ENCODE measurements around the gene DACH1. TPM values are rescaled to one million over a fixed set of nuclear protein-coding genes. Genes with fewer than 3 reads are reported as not detected.

Gene DACH1
- polyA plus RNA-seq, 3 donors, result 0.03 to 0.69 (median 0.26) TPM

GRCh38 chr13:71864986-71865873, 1.8 kb downstream of the DACH1 start:
- Histone ChIP-seq H4K20me1 (ENCODE audit: insufficient read depth, low read length) (no peaks in the 10 kb centered on the region), H3K36me3 (replicated peaks in 1 of 2; ENCODE audit: control insufficient read depth in 1 of 2, insufficient read depth in 2 of 2, low read length in 2 of 2) (no peaks in the 10 kb centered on the region), H3K9me3 (replicated peaks in 1 of 2; ENCODE audit: control insufficient read depth in 1 of 2, insufficient read depth in 1 of 2, low read length in 2 of 2) (no peaks in the 10 kb centered on the region), H3K9ac (ENCODE audit: insufficient read depth, low read length, poor library complexity, severe bottlenecking) (peak overlapping the region; percentile 65), H3K4me3 (replicated peaks in 1 of 3; ENCODE audit: low read depth in 2 of 3, low read length in 3 of 3) (peak overlapping the region; percentile 81 to 96 (median 95)), H3K79me2 (ENCODE audit: insufficient read depth, low read length) (peaks cover 59% of the 10 kb centered on the region), H2AFZ (ENCODE audit: insufficient read depth, low read depth, low read length, poor library complexity, severe bottlenecking) (peak overlapping the region; percentile 96), H3K27ac (ENCODE audit: low read depth in 1 of 2, low read length in 2 of 2) (peak overlapping the region; percentile 18 to 30), H3K4me2 (replicated peaks; ENCODE audit: extremely low read depth, low read length, poor library complexity, severe bottlenecking) (peak overlapping the region; percentile 91), H3K27me3 (ENCODE audit: control insufficient read depth in 2 of 2, insufficient read depth in 2 of 2, low read length in 2 of 2) (peaks cover 6 to 23% of the 10 kb centered on the region in 2 donors), H3K4me1 (ENCODE audit: control insufficient read depth in 1 of 2, insufficient read depth in 2 of 2, low read length in 2 of 2) (peaks cover 8 to 27% of the 10 kb centered on the region in 2 donors)
- under 1% methylated on average over 75 of the region's 88 CpGs for WGBS (ENCODE audit: insufficient coverage)
- H3K36me3 Mint-ChIP-seq, result peaks cover 0 to 2% of the 10 kb centered on the region in 2 donors
- intact Hi-C loops (cut with micrococcal nuclease), result loop anchor here in 1 of 2 donors (10.0 kb wide), 1 partner anchor 570 kb away; no protein-coding TSS in a partner anchor
- H3K4me3 Mint-ChIP-seq, result peak overlapping the region; percentile 100
- H3K4me1 Mint-ChIP-seq, result peaks cover 47% of the 10 kb centered on the region
- H3K27me3 Mint-ChIP-seq (ENCODE audit: low read depth in 3 of 3), result peaks cover 12 to 23% (median 22%) of the 10 kb centered on the region in 3 donors
- peaks cover 0 to 2% (median 0%) of the 10 kb centered on the region in 7 donors for H3K9me3 Mint-ChIP-seq
- peak in 2 of 3 donors; percentile 15 to 18 for DNase-seq
- TF ChIP-seq, protein P1, sequence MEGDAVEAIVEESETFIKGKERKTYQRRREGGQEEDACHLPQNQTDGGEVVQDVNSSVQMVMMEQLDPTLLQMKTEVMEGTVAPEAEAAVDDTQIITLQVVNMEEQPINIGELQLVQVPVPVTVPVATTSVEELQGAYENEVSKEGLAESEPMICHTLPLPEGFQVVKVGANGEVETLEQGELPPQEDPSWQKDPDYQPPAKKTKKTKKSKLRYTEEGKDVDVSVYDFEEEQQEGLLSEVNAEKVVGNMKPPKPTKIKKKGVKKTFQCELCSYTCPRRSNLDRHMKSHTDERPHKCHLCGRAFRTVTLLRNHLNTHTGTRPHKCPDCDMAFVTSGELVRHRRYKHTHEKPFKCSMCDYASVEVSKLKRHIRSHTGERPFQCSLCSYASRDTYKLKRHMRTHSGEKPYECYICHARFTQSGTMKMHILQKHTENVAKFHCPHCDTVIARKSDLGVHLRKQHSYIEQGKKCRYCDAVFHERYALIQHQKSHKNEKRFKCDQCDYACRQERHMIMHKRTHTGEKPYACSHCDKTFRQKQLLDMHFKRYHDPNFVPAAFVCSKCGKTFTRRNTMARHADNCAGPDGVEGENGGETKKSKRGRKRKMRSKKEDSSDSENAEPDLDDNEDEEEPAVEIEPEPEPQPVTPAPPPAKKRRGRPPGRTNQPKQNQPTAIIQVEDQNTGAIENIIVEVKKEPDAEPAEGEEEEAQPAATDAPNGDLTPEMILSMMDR (IDR thresholded peaks at IDR 0.05), result no peak
- H3K27ac Mint-ChIP-seq, result peak overlapping the region in 5 of 7 donors; percentile 68 to 85 (median 80)

GRCh38 chr13:71864094-71864985, 2.7 kb downstream of the DACH1 start:
- H3K4me2 ChIP-seq (replicated peaks; ENCODE audit: extremely low read depth, low read length, poor library complexity, severe bottlenecking), result peak overlapping the region; percentile 91

More at GRCh38 chr13:71864094-71864985, 2.7 kb downstream of the DACH1 start:
- H3K4me3 Mint-ChIP-seq, result peak overlapping the region; percentile 100
- Histone ChIP-seq H3K27me3 (ENCODE audit: control insufficient read depth in 2 of 2, insufficient read depth in 2 of 2, low read length in 2 of 2) (peaks cover 2 to 18% of the 10 kb centered on the region in 2 donors), H3K36me3 (replicated peaks in 1 of 2; ENCODE audit: control insufficient read depth in 1 of 2, insufficient read depth in 2 of 2, low read length in 2 of 2) (no peaks in the 10 kb centered on the region), H2AFZ (ENCODE audit: insufficient read depth, low read depth, low read length, poor library complexity, severe bottlenecking) (peak overlapping the region; percentile 96), H3K27ac (ENCODE audit: low read depth in 1 of 2, low read length in 2 of 2) (peak overlapping the region; percentile 17 to 18), H3K79me2 (ENCODE audit: insufficient read depth, low read length) (peaks cover 67% of the 10 kb centered on the region), H3K9ac (ENCODE audit: insufficient read depth, low read length, poor library complexity, severe bottlenecking) (peak overlapping the region; percentile 65), H3K4me1 (ENCODE audit: control insufficient read depth in 1 of 2, insufficient read depth in 2 of 2, low read length in 2 of 2) (peaks cover 8 to 27% of the 10 kb centered on the region in 2 donors), H4K20me1 (ENCODE audit: insufficient read depth, low read length) (no peaks in the 10 kb centered on the region), H3K4me3 (replicated peaks in 1 of 3; ENCODE audit: low read depth in 2 of 3, low read length in 3 of 3) (peak overlapping the region; percentile 81 to 96 (median 95)), H3K9me3 (replicated peaks in 1 of 2; ENCODE audit: control insufficient read depth in 1 of 2, insufficient read depth in 1 of 2, low read length in 2 of 2) (no peaks in the 10 kb centered on the region)
- peak; percentile 42 to 53 (median 50) for DNase-seq
- intact Hi-C loops (cut with micrococcal nuclease), result loop anchor here in 1 of 2 donors (10.0 kb wide), 1 partner anchor 570 kb away; no protein-coding TSS in a partner anchor
- H3K36me3 Mint-ChIP-seq, result peaks cover 0 to 2% of the 10 kb centered on the region in 2 donors
- peak overlapping the region; percentile 55 to 85 (median 79) for H3K27ac Mint-ChIP-seq
- WGBS (ENCODE audit: insufficient coverage), result under 1% methylated on average over 25 of the region's 39 CpGs
- peaks cover 0 to 2% (median 0%) of the 10 kb centered on the region in 7 donors for H3K9me3 Mint-ChIP-seq
- H3K27me3 Mint-ChIP-seq (ENCODE audit: low read depth in 3 of 3), result peaks cover 12 to 17% (median 17%) of the 10 kb centered on the region in 3 donors
- TF ChIP-seq, protein P1 (IDR thresholded peaks at IDR 0.05), result no peak
- H3K4me1 Mint-ChIP-seq, result peaks cover 42% of the 10 kb centered on the region

All from CD14-positive monocyte (primary cell).